Activated T-helper 1 cell treated with anti-CD3 and anti-CD28 coated beads, Interleukin-12 subunit alpha, Interleukin-12 subunit beta, Interleukin-2, Interleukin-4 antibody, amounts not matched to agents 30 ng/mL and 10 ng/mL and 1 ng/mL, durations not matched to agents 14 hours and 24 hours and 36 hours (primary cell): ENCODE measurements around the gene MICAL2. TPM values are rescaled to one million over a fixed set of nuclear protein-coding genes. Genes with fewer than 3 reads are reported as not detected.

ENCODE experiments used
- DNase-seq: peaks from one replicate; pipeline ENCODE4 v3.0.0; 2021; ENCODE audit warnings: low spot score
- H3K27ac Mint-ChIP-seq: one replicate; pipeline ENCODE4 v1.8.0; 2021; ENCODE audit warnings: mild to moderate bottlenecking, mixed read lengths
- H3K27me3 Mint-ChIP-seq: one replicate; pipeline ENCODE4 v1.8.0; 2022; ENCODE audit warnings: mild to moderate bottlenecking, moderate library complexity, mixed read lengths; ENCODE audit not compliant: insufficient read depth
- H3K36me3 Mint-ChIP-seq: one replicate; pipeline ENCODE4 v1.8.0; 2021; ENCODE audit warnings: low read depth, mixed read lengths
- H3K4me1 Mint-ChIP-seq: one replicate; pipeline ENCODE4 v1.8.0; 2021; ENCODE audit warnings: low read depth, mixed read lengths
- H3K4me3 Mint-ChIP-seq: one replicate; pipeline ENCODE4 v1.8.0; 2021; ENCODE audit warnings: mild to moderate bottlenecking, moderate library complexity, mixed read lengths
- H3K9me3 Mint-ChIP-seq: one replicate; pipeline ENCODE4 v1.8.0; 2021; ENCODE audit warnings: mixed read lengths
- intact Hi-C: fragments of 100-400 bp; cut with micrococcal nuclease; formaldehyde crosslinking; loops from one replicate; pipeline ENCODE4 v1.15.1; 2024
- total RNA-seq: library from RNA; stranded (reverse); gene quantifications from 2 replicates; pipeline ENCODE4 v1.2.3, GENCODE V29; 2022

MICAL2 gene
- total RNA-seq, 1 donor from 2014 or later = 595 TPM

DNA sequence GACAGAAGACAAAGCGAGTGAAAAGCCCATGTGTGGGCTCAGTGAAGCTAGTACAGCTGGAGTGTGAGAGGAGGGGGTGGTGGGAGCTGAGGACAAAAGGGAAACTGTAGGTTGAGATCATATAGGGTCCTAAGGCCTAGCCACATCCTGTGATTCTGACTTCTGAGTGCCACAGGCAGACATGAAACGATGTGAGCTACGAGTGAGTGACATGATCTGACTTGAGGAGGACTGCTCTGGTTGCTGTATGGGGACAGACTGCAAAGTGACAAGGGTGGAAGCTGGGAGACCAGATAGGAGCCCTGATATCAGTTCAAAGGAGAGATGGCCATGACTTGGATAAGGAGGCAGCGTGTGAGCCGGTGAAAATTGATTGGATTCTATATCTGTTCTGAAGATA is 85.4 kb downstream of the MICAL2 start:
- intact Hi-C loops = loop anchor here (1.0 to 5.0 kb wide), 6 partner anchors 12 to 353 kb away; partner anchors contain the start of genes MICAL2 and USP47
- H3K27me3 Mint-ChIP-seq = no peaks in the 10 kb centered on the region
- DNase-seq = peak; percentile 62
- H3K4me3 Mint-ChIP-seq = peak overlapping the region; percentile 97
- no peaks in the 10 kb centered on the region for H3K9me3 Mint-ChIP-seq
- H3K4me1 Mint-ChIP-seq = peaks cover 69% of the 10 kb centered on the region
- peaks cover 66% of the 10 kb centered on the region for H3K36me3 Mint-ChIP-seq
- H3K27ac Mint-ChIP-seq = peak overlapping the region; percentile 96

DNA sequence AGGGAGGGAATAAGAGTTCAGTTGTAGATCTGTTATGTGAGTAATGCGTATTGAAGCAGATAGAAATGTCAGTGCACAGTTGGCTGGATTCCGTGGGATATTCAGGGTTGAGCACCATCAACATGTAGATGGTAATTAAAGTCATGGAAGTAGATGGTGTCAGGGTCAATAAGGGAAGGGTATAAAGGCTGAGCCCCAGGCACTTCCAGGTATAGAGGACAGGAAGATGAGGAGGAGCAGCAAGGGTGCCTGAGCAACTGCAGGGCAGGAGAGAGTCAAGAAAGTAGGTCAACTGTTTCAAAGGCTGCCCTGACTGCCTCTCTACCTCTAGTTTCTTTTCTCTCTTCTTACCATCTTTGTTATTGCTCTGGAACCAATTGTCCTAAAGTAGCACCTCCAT is 85.9 kb downstream of the MICAL2 start:
- DNase-seq = no peak
- H3K36me3 Mint-ChIP-seq = peaks cover 65% of the 10 kb centered on the region
- H3K9me3 Mint-ChIP-seq = no peaks in the 10 kb centered on the region
- H3K4me1 Mint-ChIP-seq = peaks cover 71% of the 10 kb centered on the region
- peak overlapping the region; percentile 97 for H3K4me3 Mint-ChIP-seq
- intact Hi-C loops = loop anchor here (1.0 to 5.0 kb wide), 2 partner anchors 11 to 354 kb away; partner anchors contain the start of gene USP47
- H3K27me3 Mint-ChIP-seq = no peaks in the 10 kb centered on the region
- peak overlapping the region; percentile 96 for H3K27ac Mint-ChIP-seq

DNA sequence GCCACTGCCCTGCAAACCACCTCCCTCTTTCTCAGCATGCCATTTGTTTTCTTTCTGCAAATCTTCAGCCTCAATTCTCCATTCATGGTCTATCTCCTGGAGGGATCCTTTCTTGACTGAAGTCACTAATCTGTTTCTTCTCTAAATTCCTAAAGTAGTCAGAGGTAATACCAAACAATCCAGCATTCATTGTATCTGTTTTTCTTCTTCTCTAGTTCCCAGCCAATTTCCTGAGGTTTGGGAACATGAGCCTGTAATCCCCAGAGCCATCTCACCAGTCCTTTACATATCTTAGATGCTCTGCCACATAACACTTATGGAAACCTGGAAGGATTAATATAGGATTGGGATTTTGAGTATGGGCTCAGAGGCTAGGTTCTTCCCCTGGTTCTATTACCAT is 86.5 kb downstream of the MICAL2 start:
- Mint-ChIP-seq H3K27me3 (no peaks in the 10 kb centered on the region), H3K4me1 (peaks cover 75% of the 10 kb centered on the region), H3K4me3 (peak overlapping the region; percentile 97), H3K9me3 (no peaks in the 10 kb centered on the region), H3K36me3 (peaks cover 65% of the 10 kb centered on the region), H3K27ac (peak overlapping the region; percentile 96)
- intact Hi-C loops = loop anchor here (1.0 to 5.0 kb wide), 2 partner anchors 10 to 355 kb away; partner anchors contain the start of gene USP47
- DNase-seq = no peak

DNA sequence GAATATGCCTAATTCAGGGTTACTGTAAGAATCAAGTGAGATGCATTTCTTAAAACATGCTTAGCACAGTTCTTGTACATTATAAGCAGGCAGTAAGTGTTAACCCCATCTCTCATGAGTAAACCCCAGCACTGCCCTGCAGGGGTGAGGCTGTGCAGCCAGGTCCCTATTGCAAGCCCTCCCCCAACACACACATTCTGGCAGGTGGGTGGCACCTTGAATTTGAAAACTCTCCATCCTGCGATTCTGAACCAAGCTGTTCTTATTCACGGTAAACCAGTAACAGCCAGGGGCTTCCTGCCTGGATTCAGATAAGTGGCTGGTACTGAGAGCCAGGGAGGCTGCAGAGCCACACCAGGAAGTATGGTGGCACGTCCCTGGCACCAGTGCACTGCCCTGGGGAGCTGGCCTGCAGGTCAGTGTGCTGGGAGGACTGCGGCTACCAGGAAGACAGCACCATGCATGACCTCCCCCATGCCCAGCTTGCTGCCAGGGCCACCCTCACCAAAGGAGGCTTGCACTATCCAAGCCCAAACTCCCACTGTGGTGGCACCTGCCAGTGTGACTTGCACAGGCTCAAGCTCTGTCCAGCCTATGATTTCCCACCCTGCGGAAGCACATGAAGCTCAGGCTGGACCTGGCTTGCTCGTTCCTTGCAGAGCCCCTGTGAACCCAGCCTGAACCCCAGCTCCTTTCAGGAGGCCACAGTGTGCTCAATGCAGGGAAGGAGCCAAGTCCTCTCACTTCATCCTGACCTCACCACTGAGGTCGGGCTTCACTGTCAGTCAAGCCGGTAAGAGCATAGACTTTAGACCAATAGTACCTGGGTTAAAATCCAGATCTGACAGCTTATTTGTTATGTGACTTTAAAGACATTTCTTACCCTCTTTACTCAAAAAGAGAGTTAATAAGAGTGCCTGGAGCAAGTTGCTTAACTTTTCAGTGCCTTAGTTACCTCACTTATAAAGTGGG is 88.1 kb downstream of the MICAL2 start:
- peaks cover 77% of the 10 kb centered on the region for H3K4me1 Mint-ChIP-seq
- H3K9me3 Mint-ChIP-seq = peaks cover 8% of the 10 kb centered on the region
- DNase-seq = no peak
- no peaks in the 10 kb centered on the region for H3K27me3 Mint-ChIP-seq
- H3K27ac Mint-ChIP-seq = peak overlapping the region; percentile 96
- peaks cover 71% of the 10 kb centered on the region for H3K36me3 Mint-ChIP-seq
- intact Hi-C loops = loop anchor here (5.0 kb wide), 1 partner anchor 356 kb away; the partner anchor contains the start of gene USP47
- H3K4me3 Mint-ChIP-seq = peak overlapping the region; percentile 97

- Mint-ChIP-seq H3K27ac (peak overlapping the region; percentile 96), H3K27me3 (no peaks in the 10 kb centered on the region), H3K36me3 (peaks cover 74% of the 10 kb centered on the region), H3K4me3 (peak overlapping the region; percentile 97), H3K4me1 (peaks cover 77% of the 10 kb centered on the region), H3K9me3 (peaks cover 15% of the 10 kb centered on the region)
- no peak for DNase-seq
- intact Hi-C loops = loop anchor here (5.0 kb wide), 1 partner anchor 357 kb away; the partner anchor contains the start of gene USP47
Measured at GRCh38 chr11:12199231-12199948, 89.0 kb downstream of the MICAL2 start.

DNA sequence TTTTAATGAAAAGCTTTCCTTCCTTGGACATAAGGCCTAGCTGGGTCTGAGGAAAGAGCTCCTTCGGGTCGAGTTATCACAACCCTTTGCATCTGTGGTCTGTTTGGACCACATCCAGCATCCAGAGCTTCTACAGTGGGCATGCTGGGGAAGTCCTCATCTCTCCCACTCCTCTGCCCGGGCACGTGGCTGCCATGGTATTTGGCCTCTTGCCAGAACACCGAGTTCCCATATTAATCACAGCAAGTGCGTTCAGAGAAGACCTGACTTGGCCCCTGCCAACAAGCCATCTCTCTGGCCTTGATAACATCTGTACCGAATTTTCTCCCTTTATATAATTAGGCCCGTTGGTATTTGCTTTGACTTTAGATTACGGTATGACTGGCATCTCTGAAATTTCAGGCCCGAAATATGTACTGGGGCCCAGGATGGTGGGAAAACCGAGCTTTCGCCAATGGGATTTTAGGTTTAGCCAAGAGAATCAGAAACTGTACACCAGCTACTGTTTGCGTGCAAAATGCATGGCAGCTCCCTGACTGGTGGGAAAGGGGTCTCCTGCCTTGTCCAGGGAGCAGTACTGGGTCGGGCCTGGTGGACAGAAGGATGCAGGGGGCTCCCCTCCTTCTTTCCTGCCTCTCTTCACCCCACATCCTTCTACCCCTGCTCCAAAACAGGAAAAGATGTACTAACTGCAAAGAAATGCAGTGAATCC is 90.0 kb downstream of the MICAL2 start:
- peaks cover 77% of the 10 kb centered on the region for H3K4me1 Mint-ChIP-seq
- no peaks in the 10 kb centered on the region for H3K27me3 Mint-ChIP-seq
- H3K9me3 Mint-ChIP-seq = peaks cover 20% of the 10 kb centered on the region
- intact Hi-C loops = no loop called here
- peaks cover 80% of the 10 kb centered on the region for H3K36me3 Mint-ChIP-seq
- peak overlapping the region; percentile 55 for H3K4me3 Mint-ChIP-seq
- no peak for DNase-seq
- peak overlapping the region; percentile 82 for H3K27ac Mint-ChIP-seq

DNA sequence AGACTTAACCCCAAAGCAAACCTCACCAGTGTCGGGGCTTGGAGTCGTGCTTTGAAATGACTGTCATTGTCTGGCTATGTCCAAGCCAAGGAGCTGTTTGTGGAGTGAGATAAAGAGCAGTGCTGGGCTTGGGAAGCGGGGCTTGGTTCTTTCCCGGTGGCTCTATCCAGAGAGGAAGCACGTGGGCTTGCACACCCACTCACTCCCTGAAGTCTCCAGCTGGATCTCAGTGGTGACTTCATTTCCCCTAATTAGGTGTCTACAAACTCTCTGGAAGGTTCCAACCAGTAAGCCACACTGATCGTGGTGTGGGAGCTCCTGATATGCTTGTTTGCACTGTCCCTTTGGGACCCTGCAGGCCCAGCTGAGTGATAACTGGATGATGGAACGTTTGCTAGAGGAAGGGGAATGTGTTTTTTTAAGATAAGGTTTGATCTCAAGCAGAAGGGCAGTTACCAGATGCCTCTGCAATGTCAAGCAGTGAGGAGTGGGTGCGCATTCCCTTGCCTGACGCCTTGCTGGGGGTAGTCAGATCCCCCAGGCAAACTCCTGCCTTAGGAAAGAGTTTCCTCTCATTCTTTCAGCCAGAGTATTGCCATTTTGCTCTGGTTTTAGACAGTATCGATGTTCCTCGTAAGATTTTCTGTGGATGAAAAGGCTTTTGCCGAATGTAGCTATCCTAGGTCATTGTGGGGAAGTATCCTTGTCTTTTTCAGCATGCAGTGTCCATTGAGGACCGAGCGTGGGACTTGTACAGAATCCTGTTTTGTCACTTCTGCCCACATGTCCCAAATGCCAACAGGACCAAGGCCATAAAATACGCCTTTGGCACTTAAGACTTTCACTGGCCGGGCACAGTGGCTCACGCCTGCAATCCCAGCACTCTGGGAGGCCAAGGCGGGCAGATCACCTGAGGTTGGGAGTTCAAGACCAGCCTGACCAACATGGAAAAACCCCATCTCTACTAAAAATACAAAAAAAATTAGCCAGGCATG is 90.9 kb downstream of the MICAL2 start:
- peaks cover 20% of the 10 kb centered on the region for H3K9me3 Mint-ChIP-seq
- no peaks in the 10 kb centered on the region for H3K27me3 Mint-ChIP-seq
- H3K36me3 Mint-ChIP-seq = peaks cover 82% of the 10 kb centered on the region
- peak overlapping the region; percentile 55 for H3K4me3 Mint-ChIP-seq
- intact Hi-C loops = no loop called here
- peak overlapping the region; percentile 82 for H3K27ac Mint-ChIP-seq
- H3K4me1 Mint-ChIP-seq = peaks cover 80% of the 10 kb centered on the region
- DNase-seq = no peak

DNA sequence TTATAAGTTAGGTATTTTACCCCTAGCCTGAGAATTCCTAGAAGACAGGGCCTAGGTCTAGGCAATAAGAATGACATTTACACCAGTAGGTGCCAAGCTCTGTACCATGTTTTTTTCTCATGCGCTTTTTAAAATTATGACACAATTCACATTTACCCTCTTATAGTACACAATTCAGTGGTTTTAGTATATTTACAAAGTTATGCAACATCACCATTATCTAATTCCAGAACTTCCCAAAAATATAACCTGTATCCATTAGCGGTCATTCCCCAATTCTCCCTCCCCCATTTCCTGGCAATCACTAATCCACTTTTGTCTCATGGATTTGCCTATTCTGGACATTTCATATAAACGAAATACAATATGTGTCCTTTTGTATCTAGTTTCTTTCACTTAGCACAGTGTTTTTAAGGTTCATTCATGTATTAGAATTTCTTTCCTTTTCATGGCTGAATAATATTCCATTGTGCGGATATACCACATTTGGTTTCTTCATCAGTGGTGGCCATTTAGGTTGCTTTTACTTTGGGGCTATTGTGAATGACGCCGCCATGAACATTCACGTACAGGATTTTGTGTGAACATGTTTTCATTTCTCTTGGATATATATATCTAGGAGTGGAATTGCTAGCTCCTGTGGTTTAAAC is 92.4 kb downstream of the MICAL2 start:
- intact Hi-C loops = no loop called here
- Mint-ChIP-seq H3K4me1 (peaks cover 90% of the 10 kb centered on the region), H3K27me3 (no peaks in the 10 kb centered on the region), H3K4me3 (no peak overlapping the region), H3K27ac (no peak overlapping the region), H3K9me3 (peaks cover 20% of the 10 kb centered on the region), H3K36me3 (peaks cover 83% of the 10 kb centered on the region)
- no peak for DNase-seq

- no peak overlapping the region for H3K4me3 Mint-ChIP-seq
Measured at GRCh38 chr11:12204506-12204905, 94.1 kb downstream of the MICAL2 start.

DNA sequence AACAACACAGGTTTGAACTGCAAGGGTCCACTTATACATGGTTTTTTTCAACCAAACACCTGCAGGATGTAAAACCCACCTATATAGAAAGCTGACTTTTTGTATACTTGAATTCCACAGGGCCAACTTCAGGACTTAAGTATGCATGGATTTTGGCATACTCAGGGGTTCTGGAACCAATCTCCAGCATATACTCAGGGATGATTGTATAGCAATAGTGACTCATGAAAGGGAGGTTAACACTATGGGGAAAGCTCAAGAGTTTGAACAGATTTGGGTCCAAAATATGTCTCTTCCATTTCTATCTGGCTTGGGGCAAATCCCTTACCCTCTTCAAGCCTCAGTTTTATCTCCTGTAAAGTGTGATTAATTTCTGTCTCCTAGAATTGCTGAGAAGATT is 94.9 kb downstream of the MICAL2 start:
- intact Hi-C loops = no loop called here
- Mint-ChIP-seq H3K4me3 (peak overlapping the region; percentile 20), H3K9me3 (peaks cover 20% of the 10 kb centered on the region), H3K27me3 (no peaks in the 10 kb centered on the region), H3K27ac (peak overlapping the region; percentile 81), H3K4me1 (peaks cover 88% of the 10 kb centered on the region), H3K36me3 (peaks cover 85% of the 10 kb centered on the region)
- DNase-seq = no peak

More at GRCh38 chr11:12204506-12204905, 94.1 kb downstream of the MICAL2 start:
- Mint-ChIP-seq H3K4me1 (peaks cover 91% of the 10 kb centered on the region), H3K27ac (peak overlapping the region; percentile 81), H3K27me3 (no peaks in the 10 kb centered on the region), H3K9me3 (peaks cover 20% of the 10 kb centered on the region), H3K36me3 (peaks cover 85% of the 10 kb centered on the region)
- DNase-seq = no peak
- intact Hi-C loops = no loop called here

GRCh38 chr11:12206529-12206928 is 96.1 kb downstream of the MICAL2 start:
- Mint-ChIP-seq H3K27me3 (no peaks in the 10 kb centered on the region), H3K9me3 (peaks cover 20% of the 10 kb centered on the region), H3K4me3 (peak overlapping the region; percentile 68), H3K4me1 (peaks cover 85% of the 10 kb centered on the region), H3K36me3 (peaks cover 92% of the 10 kb centered on the region), H3K27ac (peak overlapping the region; percentile 93)
- no peak for DNase-seq
- intact Hi-C loops = no loop called here
